ENCODE results near the gene KCNA5. TPM values are rescaled to one million over a fixed set of nuclear protein-coding genes. Genes with fewer than 3 reads are reported as not detected.

Gene KCNA5
- total RNA-seq, 1 donor from 2014 or later: 6.5 TPM

- Mint-ChIP-seq H3K27me3 (ENCODE audit: low read depth) (peaks cover 34% of the 10 kb centered on the region), H3K4me3 (ENCODE audit: unreplicated experiment) (no peak overlapping the region), H3K9me3 (ENCODE audit: low read depth) (no peaks in the 10 kb centered on the region), H3K27ac (ENCODE audit: unreplicated experiment) (no peak overlapping the region), H3K4me1 (ENCODE audit: low read depth) (no peaks in the 10 kb centered on the region), H3K36me3 (ENCODE audit: low read depth) (no peaks in the 10 kb centered on the region)
- TF ChIP-seq CTCF (IDR thresholded peaks at IDR 0.05): no peak
- DNase-seq (ENCODE audit: low spot score): no peak
Measured at GRCh38 chr12:5018677-5019076, 25.0 kb upstream of the KCNA5 start.

- H3K4me1 Mint-ChIP-seq (ENCODE audit: low read depth): peaks cover 11% of the 10 kb centered on the region
- no peak overlapping the region for H3K27ac Mint-ChIP-seq (ENCODE audit: unreplicated experiment)
- TF ChIP-seq CTCF (IDR thresholded peaks at IDR 0.05): no peak
- no peaks in the 10 kb centered on the region for H3K9me3 Mint-ChIP-seq (ENCODE audit: low read depth)
- peaks cover 37% of the 10 kb centered on the region for H3K27me3 Mint-ChIP-seq (ENCODE audit: low read depth)
- no peak for DNase-seq (ENCODE audit: low spot score)
- no peaks in the 10 kb centered on the region for H3K36me3 Mint-ChIP-seq (ENCODE audit: low read depth)
- H3K4me3 Mint-ChIP-seq (ENCODE audit: unreplicated experiment): no peak overlapping the region
Measured at GRCh38 chr12:5022025-5022424, 21.7 kb upstream of the KCNA5 start.

- H3K27me3 Mint-ChIP-seq (ENCODE audit: low read depth): peaks cover 34% of the 10 kb centered on the region
- peak; percentile 98 for TF ChIP-seq CTCF (IDR thresholded peaks at IDR 0.05)
- H3K4me1 Mint-ChIP-seq (ENCODE audit: low read depth): peaks cover 16% of the 10 kb centered on the region
- no peak overlapping the region for H3K27ac Mint-ChIP-seq (ENCODE audit: unreplicated experiment)
- no peak for DNase-seq (ENCODE audit: low spot score)
- no peak overlapping the region for H3K4me3 Mint-ChIP-seq (ENCODE audit: unreplicated experiment)
- H3K36me3 Mint-ChIP-seq (ENCODE audit: low read depth): no peaks in the 10 kb centered on the region
- H3K9me3 Mint-ChIP-seq (ENCODE audit: low read depth): no peaks in the 10 kb centered on the region
Measured at GRCh38 chr12:5022465-5023061, 21.1 kb upstream of the KCNA5 start.

- Mint-ChIP-seq H3K36me3 (ENCODE audit: low read depth) (no peaks in the 10 kb centered on the region), H3K4me1 (ENCODE audit: low read depth) (peaks cover 18% of the 10 kb centered on the region), H3K4me3 (ENCODE audit: unreplicated experiment) (no peak overlapping the region), H3K27ac (ENCODE audit: unreplicated experiment) (no peak overlapping the region), H3K9me3 (ENCODE audit: low read depth) (no peaks in the 10 kb centered on the region), H3K27me3 (ENCODE audit: low read depth) (peaks cover 30% of the 10 kb centered on the region)
- no peak for TF ChIP-seq CTCF (IDR thresholded peaks at IDR 0.05)
- no peak for DNase-seq (ENCODE audit: low spot score)
Measured at GRCh38 chr12:5023842-5024241, 19.8 kb upstream of the KCNA5 start.

- Mint-ChIP-seq H3K4me3 (ENCODE audit: unreplicated experiment) (no peak overlapping the region), H3K27me3 (ENCODE audit: low read depth) (peaks cover 17% of the 10 kb centered on the region), H3K36me3 (ENCODE audit: low read depth) (no peaks in the 10 kb centered on the region), H3K4me1 (ENCODE audit: low read depth) (peaks cover 20% of the 10 kb centered on the region), H3K9me3 (ENCODE audit: low read depth) (no peaks in the 10 kb centered on the region), H3K27ac (ENCODE audit: unreplicated experiment) (peak overlapping the region; percentile 38)
- TF ChIP-seq CTCF (IDR thresholded peaks at IDR 0.05): no peak
- no peak for DNase-seq (ENCODE audit: low spot score)
Measured at GRCh38 chr12:5026342-5026938, 17.2 kb upstream of the KCNA5 start.
